NCI-H2107 treated with DMSO at 0.1 percent for 48 hours (cell line): Measurements from ENCODE around the gene SIGLEC9.
"Not testable (repeated sequence)": the region's sequence is repeated elsewhere in the genome, so short reads cannot be mapped to it uniquely, and the experiment has no call there.

Experiments used
- DNase-seq: peaks from one replicate; lab custom pipeline; 2025; ENCODE audit not compliant: unreplicated experiment; lab: John Stamatoyannopoulos, UW

The SIGLEC9 gene

DNA sequence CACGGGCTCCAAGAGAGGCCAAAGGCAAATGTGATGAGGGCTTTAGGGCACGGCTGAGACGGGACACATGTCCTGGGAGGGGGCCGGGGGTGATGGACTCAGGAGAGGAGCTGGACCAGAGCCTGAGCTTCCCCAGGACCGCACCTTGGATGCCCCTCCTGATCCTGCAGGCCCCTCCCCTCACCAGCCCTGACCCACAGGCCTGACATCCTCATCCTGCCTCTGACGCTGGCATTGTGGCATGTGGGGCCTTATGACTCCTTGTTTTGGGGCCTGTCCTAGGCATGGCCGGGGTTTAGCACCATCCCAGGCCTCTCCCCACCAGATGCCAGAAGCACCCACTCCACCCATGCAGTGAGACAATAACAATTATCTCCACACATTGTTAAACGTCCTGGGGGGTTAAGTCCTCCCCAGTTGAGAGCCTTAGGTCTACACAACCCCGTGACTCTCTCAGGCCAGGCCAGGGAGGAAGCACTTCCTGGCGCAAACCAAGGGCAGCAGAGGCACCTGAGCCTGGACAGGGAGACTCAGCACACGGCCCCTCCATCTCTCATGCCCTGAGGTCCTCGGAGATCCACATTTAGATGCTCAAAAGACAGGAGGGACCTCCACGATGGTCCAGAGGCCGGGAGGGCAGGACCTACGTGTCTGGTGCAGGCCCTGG lies 18.2 kb downstream of the SIGLEC9 start:
- not testable (repeated sequence) for DNase-seq

DNA sequence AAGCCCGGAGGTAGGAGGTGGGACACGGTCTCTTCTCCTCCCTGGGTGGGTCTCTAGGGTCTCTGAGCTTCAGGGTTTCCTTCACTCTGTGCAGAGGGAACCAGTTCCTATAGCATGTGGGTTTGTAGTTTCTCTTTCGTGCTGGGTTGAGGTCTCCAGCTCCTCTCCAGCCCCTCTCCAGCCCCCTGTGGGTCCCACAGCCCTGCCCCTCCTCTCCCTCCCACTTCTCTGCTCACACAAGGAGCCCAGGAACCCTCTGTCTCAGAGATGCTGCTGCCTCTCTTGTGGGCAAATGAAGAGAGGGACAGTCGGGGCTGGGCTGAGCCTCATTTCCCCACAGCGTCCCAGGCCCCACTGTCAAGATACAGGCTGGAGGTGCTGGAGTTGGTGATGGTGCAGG lies 18.8 kb downstream of the SIGLEC9 start:
- DNase-seq, result no peak

DNA sequence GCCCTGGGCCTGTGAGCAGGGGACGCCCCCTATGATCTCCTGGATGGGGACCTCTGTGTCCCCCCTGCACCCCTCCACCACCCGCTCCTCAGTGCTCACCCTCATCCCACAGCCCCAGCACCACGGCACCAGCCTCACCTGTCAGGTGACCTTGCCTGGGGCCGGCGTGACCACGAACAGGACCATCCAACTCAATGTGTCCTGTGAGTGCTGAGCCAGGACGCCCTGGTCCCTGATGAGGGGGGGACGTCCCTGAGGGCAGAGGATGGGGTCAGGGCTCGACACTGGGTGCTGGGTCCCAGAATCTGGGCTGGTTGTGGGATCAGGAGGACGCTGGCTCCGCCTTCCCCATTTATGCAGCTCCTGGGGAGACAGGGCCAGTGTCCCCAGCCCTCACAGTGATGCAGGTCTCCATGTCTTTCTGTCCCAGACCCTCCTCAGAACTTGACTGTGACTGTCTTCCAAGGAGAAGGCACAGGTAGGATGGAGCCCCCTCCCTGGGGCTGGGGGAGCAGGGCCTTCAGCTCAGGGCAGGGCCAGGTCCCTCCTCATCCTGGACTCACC lies 19.9 kb downstream of the SIGLEC9 start:
- no peak for DNase-seq

DNA sequence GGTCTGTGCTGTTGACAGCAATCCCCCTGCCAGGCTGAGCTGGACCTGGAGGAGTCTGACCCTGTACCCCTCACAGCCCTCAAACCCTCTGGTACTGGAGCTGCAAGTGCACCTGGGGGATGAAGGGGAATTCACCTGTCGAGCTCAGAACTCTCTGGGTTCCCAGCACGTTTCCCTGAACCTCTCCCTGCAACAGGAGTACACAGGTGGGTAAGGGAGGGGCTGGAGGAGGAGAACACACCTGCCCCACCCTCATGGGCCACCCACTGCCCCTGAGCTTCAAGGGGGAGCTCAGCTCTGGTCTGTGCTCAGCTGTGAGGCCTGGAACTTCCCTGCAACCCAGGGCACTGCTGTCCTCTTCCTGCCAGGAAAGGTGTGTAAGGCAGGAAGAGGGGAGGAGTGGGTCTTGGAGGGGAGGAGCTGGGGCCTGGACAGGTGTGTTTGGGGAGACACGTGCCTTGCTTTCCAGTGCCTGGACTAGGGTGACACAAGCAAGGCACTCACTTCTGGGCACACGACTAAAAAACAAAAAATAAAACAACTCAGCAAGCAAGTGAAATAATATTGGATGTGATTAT lies 21.3 kb downstream of the SIGLEC9 start:
- DNase-seq, result no peak

DNA sequence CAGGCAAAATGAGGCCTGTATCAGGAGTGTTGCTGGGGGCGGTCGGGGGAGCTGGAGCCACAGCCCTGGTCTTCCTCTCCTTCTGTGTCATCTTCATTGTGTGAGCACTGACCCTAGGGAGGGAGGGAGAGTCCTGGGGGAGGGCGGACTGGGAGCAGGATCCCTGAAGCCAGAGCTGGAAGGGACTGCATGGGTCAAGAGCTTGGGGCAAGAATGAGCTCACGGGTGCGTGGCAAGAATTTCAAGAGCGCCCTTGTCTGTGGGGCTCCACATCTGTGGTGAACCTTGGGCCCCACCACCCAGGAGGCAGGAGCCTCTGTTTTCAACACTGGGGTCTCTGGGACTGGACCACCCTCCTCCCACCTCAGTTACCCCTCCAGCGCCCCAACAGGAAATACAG lies 22.0 kb downstream of the SIGLEC9 start:
- DNase-seq, result no peak

DNA sequence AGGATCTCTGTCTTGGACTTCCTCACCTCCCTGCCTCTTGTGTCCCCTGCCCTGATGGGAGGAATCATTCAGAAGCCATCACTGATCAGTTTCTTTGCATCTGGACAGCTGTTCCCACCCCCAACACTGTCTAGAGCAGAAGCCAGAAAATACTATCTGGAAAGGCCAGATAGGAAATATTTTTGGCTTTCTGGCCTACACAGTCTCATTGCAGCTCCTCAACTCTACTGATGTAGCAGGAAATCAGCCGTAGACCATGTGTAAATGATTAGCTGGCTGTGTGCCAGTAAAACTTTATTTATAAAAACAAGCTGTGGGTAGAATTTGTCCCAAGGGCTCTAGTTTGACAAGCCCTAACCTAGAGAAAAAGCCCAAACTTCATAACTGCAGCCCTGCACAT lies 23.0 kb downstream of the SIGLEC9 start:
- no peak for DNase-seq

DNA sequence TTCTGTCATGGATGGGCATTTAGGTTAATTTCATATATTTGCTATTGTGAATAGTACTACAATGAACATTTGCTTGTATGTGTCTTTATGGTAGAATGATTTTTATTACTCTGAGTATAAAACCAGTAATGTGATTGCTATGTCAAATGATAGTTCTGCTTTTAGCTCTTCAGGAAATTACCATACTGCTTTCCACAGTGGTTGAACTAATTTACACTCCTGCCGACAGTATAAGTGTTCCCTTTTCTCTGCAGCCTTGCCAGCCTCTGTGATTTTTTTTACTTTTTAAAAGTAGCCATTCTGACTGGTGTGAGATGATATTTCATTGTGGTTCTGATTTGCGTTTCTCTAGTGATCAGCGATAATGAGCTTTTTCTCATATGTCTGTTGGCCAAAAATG lies 23.9 kb downstream of the SIGLEC9 start:
- no peak for DNase-seq

DNA sequence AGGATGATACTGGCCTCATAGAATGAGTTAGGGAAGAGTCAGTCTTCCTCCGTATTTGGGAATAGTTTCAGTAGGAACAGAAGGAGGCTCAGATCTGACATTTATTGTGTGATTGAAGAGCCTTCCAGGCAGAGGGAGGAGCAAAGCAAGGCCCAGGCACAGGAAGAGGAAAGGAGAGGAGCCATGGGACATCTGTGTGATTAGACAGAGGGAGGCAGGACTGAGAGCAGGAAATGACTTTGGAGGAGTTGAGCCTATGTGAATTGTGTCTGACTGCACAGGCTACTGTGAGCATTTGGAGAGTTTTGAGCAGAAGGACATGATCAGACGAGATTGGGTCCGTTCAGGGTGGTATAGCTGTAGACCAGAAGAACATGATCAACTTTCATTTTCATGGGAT lies 25.9 kb downstream of the SIGLEC9 start:
- no peak for DNase-seq

DNA sequence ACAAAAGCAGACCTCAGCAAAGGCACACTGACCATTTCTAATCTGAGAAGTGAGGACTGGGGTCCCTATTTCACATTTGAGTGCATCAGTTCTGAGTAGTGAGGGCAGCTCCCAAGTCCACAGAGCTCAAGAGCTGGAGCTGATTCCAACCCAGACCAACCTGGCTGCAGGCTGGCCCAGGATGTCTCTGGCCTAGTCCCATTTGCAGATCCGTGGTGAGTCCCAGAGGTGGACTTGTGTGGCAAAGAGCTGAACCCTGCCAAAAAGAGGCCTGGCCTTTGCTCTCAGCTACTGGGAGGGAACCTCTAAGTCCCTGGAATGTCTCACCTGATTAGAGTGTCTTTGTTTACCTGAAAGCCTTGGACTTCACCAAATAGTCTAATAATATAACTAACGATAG lies 32.0 kb downstream of the SIGLEC9 start:
- no peak for DNase-seq

DNA sequence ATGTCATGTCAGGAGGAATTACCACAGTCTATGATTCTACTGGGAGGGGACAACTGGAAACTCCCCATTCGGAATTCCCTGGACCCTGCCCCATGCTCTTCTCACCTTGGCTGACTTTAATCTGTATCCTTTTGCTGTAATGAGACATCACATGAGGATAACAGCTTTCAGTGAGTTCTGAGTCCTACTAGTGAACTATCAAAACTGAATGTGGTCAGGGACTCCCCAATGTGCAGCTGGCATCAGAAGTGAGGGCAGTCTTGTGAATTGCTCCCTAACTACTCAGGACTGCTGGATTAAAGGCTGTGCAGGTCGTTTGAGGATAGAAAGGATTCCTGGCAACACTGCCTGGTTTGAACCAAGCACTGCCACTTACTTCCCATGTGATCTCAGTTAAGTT lies 32.6 kb downstream of the SIGLEC9 start:
- DNase-seq, result no peak

DNA sequence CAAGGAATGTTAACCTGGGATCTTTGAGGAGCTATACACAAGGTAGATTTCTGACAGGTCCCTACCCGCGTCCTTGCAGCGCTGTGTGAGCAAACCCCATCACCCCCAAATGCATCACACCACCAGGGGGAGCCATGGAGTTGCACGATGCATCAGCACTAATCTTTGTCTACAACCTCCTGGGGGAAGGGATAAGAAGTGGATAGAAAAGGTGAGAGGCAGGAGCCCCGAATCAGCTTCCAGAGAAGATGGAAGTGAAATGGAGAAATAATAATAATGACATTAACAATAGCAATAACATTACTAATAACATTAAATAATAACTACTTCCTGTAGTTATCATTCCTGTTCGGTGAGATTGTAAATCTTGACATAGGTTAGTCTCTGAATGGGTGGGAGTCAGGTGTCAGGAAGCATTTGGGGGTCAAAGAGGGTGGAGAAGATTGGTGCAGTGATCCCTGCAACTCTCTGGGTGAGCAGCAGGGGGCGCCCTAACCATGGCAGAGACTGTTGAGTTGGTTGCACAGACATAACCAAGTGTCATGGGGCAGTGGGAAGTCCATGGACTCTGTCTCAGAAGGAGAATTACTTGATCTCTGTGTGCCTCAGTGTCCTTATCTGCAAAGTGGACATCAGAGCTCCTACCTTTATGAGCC lies 33.9 kb downstream of the SIGLEC9 start:
- DNase-seq, result no peak

DNA sequence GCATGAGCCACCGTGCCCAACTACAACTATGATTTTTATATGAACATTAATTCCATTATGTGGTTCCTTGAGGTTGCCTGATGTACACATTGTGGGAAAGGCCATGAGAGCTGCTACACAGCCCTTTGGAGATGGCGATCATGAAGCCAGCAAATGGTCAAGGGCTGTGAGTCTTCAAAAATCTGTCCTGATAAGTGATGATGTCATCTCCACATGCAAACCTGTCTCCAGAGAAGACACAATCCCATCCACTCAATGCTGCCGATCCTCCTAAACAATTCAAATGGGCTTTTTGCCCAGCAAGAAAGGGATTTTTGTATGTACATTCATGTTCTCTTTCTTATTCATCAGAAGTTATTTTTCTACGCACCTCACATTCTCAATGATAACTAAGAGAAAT lies 35.0 kb downstream of the SIGLEC9 start:
- DNase-seq, result no peak

DNA sequence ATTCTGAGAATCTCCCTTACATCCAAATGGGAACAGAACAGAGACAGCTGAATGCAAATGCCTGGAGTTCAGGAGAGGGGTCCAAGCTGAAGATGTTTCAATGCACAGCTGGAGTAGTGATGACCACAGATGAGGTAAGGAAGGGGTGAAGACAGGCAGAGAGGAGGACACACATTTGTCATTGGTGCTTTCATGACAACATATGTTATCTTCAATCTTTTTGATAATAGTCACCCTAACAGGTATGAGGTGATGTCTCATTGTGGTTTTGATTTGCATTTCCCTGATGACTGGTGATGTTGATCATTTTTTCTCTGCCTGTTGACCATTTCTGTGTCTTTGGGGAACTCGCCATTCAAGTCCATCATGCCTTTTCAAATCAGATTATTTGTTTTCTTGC lies 36.6 kb downstream of the SIGLEC9 start:
- DNase-seq, result no peak

DNA sequence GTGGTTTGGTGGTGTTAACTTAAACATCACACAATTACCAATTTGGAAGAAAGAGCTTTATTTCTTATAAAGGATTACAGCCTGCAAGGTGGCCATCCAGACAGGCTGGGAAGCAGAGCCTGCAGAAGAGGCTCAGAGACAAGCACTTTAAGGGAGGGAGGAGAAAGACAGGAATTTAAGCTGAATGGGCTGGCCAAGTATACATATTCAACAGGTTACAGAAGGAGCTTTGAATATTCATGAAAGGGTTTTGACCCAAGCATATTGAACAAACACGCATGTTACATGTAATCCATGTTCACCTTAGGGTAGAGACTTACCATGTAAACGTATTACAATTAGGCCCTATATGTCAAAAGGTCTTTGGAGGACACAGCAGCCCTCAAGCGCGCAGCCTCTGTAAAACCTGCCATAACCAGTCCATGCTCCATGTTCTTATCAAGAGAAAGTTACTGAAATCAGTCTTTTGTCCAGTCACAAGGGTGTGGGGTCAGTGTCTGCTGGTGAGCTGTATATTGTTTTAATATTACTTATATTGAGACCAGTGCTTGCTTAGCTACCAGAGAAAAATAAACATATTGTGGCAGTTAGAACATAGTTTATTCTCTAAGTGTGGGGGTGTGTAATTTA lies 37.3 kb downstream of the SIGLEC9 start:
- DNase-seq, result no peak

DNA sequence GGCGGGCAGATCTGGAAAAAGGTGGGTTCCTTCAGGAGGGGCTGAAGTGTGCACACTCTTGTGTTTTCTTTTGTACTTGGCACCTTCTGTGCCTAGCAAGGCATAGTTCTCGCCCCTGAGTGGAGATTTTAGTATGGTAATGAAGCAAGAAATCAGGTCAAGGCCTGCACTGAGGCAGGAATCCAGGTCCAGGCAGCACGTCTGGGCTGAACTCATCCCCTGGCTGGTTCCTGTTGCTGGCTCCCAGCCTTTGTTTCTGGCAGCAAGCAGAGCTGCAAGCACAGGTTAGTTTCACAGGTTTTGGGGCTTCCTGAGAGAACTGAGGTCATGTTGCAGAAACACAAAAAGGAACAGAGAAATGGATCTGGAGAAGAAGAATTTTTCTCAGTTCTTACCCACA lies 38.6 kb downstream of the SIGLEC9 start:
- DNase-seq, result no peak

DNA sequence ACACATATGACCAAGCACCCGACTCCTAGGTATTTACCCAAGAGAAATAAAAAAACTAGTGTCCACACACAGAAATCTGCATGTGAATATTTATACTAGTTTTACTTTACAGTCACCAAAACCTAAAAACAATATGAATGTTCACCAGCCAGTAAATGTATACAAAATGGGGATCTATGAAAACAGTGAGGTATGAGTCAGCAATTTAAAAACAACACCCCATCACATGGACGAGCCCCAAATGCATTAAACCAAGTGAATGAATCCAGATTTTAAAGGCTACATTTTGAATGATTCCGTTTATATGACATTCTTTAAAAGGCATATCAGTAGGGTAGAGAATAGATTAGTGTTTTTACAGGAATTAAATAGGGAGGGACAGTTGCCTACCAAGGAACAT lies 39.5 kb downstream of the SIGLEC9 start:
- DNase-seq, result no peak

DNA sequence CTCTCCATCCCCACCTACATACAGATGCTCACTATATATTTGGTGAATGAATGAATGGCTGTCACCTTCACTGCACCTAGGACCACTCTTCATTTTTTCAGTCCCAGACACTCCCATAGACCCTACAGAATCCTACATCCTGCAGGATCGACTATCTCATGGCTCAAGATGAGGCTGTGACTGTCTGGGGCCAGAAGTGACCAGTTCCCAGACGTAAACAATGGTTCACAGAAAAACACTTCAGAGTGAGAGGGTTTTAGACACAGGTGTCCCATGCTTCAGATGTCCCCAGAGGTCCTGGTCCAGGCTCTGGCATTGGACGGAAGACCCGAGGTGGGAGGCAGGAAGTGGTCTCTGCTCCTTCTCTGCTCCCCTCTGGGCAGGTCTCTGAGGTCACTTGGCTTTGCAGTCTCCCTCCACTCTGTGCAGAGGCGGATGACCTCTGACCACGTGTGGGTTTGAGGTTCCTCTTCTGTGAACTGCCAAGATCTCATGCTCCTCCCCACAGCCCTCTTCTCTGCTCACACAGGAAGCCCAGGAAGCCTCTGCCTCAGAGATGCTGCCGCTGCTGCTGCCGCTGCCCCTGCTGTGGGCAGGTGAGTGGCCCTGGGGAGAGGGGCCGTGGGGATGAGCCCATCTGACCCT lies 42.3 kb downstream of the SIGLEC9 start:
- no peak for DNase-seq

DNA sequence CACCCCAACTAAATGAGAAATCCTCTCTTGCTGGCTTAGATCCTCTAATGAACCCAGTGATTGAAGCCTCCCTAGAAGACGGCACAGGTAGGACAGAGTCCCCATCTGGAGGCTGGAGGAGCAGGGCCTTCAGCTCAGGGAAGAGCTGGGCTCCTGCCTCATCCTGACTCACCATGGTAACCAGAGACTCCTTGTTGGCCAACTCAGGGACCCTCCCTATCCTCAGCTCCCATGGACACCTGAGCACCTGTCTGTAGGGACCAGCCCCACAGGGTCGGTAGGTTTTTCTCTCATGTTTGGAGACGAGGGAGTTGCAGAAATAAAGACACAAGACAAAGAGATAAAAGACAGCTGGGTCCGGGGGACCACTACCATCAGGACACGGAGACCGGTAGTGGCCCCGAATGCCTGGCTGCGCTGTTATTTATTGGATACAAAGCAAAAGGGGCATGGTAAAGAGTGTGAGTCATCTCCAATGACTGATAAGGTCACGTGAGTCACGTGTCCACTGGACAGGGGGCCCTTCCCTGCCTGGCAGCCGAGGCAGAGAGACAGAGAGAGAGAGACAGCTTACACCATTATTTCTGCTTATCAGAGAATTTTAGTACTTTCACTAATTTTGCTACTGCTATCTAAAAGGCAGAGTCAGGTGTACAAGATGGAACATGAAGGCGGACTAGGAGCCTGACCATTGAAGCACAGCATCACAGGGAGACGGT lies 44.0 kb downstream of the SIGLEC9 start:
- no peak for DNase-seq

DNA sequence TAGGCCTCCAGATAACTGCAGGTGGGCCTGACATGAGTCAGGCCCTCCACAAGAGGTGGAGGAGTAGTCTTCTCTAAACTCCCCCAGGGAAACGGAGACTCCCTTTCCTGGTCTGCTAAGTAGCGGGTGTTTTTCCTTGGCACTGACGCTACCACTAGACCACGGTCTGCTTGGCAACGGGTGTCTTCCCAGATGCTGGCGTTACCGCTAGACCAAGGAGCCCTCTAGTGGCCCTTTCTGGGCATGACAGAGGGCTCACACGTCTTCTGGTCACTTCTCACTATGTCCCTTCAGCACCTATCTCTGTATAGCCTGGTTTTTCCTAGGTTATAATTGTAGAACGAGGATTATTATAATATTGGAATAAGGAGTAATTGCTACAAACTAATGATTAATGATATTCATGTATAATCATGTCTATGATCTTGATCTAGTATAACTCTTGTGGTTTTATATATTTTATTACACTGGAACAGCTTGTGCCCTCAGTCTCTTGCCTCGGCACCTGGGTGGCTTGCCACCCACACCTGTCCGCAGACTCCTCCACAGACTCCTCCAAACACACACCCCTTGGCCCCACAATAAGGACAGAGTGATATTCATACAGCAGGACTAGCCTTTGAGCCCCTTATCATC lies 44.7 kb downstream of the SIGLEC9 start:
- not testable (repeated sequence) for DNase-seq

DNA sequence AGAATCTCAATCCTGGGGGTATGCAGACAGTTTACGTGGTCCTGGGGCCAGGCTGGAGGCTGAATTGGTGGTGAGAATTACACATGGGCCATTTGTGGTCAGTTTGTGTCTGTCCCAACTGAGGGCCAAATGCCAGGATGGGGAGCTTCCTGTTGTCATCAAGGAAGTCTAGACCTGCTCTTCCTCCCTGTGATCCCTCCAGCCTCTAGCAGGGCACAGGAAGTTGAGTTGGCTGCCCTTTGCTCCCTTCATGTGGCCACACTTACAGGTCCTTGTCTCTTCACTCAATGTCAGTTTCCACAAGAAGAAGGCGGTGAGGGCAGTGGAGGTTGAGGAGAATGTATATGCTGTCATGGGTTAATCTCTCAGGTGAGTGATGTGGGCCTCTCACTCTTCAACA lies 47.5 kb downstream of the SIGLEC9 start:
- no peak for DNase-seq
